Measurements from ENCODE around the gene LCE3A.
"Not testable (repeated sequence)": the region's sequence is repeated elsewhere in the genome, so short reads cannot be mapped to it uniquely, and the experiment has no call there.

Gene LCE3A

GRCh38 chr1:152622803-152623202 is at the start of gene LCE3A:
TSS of gene LCE3A (minus strand) at chr1:152623103. CDS start at chr1:152623103, 0 bp downstream.
- peak in 1 of 51 donors; percentile 0 for DNase-seq

GRCh38 chr1:152667648-152668047 is 44.7 kb upstream of the LCE3A start:
- DNase-seq = no peak

- DNase-seq = not testable (repeated sequence)
Measured at GRCh38 chr1:152666171-152666570, 43.3 kb upstream of the LCE3A start.

- DNase-seq = no peak
Measured at GRCh38 chr1:152663098-152663497, 40.2 kb upstream of the LCE3A start, which contains the start of gene LCE2D. TSS of gene LCE2D (plus strand) at chr1:152663380. CDS start at chr1:152664106, 726 bp downstream.

GRCh38 chr1:152658649-152659048 is 35.7 kb upstream of the LCE3A start:
- DNase-seq = no peak

- no peak for DNase-seq
Measured at GRCh38 chr1:152657677-152658076, 34.8 kb upstream of the LCE3A start.

GRCh38 chr1:152656459-152656858 is 33.6 kb upstream of the LCE3A start:
- DNase-seq = no peak

GRCh38 chr1:152654110-152654509 is 31.2 kb upstream of the LCE3A start:
- DNase-seq = peak in 29 of 51 donors; percentile 0 to 59 (median 4)

GRCh38 chr1:152646656-152647055 is 23.8 kb upstream of the LCE3A start:
- DNase-seq = no peak

- no peak for DNase-seq
Measured at GRCh38 chr1:152645146-152645545, 22.2 kb upstream of the LCE3A start.

GRCh38 chr1:152643945-152644344 is 21.0 kb upstream of the LCE3A start:
- DNase-seq = no peak

- no peak for DNase-seq
Measured at GRCh38 chr1:152640351-152640750, 17.4 kb upstream of the LCE3A start.

- DNase-seq = no peak
Measured at GRCh38 chr1:152630596-152630995, 7.7 kb upstream of the LCE3A start.

- DNase-seq = no peak
Measured at GRCh38 chr1:152626744-152627143, 3.8 kb upstream of the LCE3A start.

GRCh38 chr1:152623203-152623844 is 421 bp upstream of the LCE3A start:
- DNase-seq = no peak

GRCh38 chr1:152621993-152622392 is 910 bp downstream of the LCE3A start:
- no peak for DNase-seq

GRCh38 chr1:152613511-152613910 is 9.4 kb downstream of the LCE3A start, which contains the start of gene LCE3B:
TSS of gene LCE3B (plus strand) at chr1:152613811. CDS start at chr1:152613811, 0 bp downstream.
- DNase-seq = no peak

GRCh38 chr1:152599934-152600333 is 23.0 kb downstream of the LCE3A start, which contains the start of gene LCE3C:
TSS of gene LCE3C (plus strand) at chr1:152600234. CDS start at chr1:152600732, 498 bp downstream.
- DNase-seq = no peak

- no peak for DNase-seq
Measured at GRCh38 chr1:152596986-152597385, 25.9 kb downstream of the LCE3A start.

- no peak for DNase-seq
Measured at GRCh38 chr1:152585586-152585985, 37.3 kb downstream of the LCE3A start.

- no peak for DNase-seq
Measured at GRCh38 chr1:152582647-152583046, 40.3 kb downstream of the LCE3A start.

GRCh38 chr1:152580433-152580832 is 42.5 kb downstream of the LCE3A start, which contains the start of gene LCE3D:
TSS of gene LCE3D (minus strand) at chr1:152580516. CDS start at chr1:152579936, 580 bp downstream.
- no peak for DNase-seq

GRCh38 chr1:152579526-152579925 is 43.4 kb downstream of the LCE3A start:
- DNase-seq = not testable (repeated sequence)
